NT2/D1 (cell line): ENCODE data around the gene TAF12.

Experiments used
- SUZ12 ChIP-seq: IDR thresholded peaks from 2 replicates; pipeline ENCODE4 v1.6.1; 2011; ENCODE audit not compliant: insufficient read length, insufficient read depth; ENCODE audit errors: extremely low read depth
- YY1 ChIP-seq: IDR thresholded peaks from 2 replicates; pipeline ENCODE4 v1.6.1; 2011; ENCODE audit not compliant: insufficient read length, insufficient read depth
- ZNF274 ChIP-seq: IDR thresholded peaks from 2 replicates; pipeline ENCODE4 v1.6.1; 2011; ENCODE audit warnings: mild to moderate bottlenecking, low read depth, low read length

DNA sequence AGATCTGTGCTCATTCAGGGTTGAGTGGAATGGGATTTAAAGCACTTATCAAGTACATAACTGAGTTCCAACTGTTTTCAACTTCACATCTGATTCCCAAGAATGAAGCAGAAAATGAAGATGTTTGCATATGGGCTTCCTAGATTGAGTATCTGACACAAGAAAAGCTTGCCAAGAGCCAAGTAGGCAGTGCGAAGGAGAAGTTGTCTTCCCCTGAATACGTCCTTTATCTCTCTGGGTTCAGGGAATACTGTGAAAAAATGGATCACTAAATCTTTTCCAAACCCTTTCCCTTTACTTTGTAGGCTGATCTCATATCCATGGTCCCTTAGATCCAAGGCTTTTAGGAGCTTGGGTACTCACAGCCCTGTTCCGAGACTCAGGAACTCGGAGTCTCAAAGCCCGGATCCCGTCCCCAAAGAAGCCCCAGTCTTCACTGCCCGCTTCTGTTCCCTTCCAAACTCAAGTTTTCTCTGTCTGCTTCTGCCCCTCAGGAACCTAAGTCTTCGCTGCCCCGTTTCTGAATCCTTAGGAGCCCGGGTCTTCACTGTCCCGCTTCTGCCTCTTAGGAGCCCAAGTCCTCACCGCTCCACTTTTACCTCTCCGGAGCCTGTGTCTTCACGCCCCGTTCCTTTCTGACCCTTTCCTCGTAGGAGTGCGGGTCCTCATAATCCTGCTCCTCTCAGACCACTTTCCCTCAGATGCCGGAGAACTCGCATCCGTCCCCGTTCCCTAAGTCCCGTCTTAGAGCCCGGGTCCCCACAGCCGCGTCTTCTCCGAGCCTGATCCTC, 616 bp downstream of the TAF12 start:
- TF ChIP-seq YY1, result no peak
- TF ChIP-seq ZNF274, result no peak
- no peak for TF ChIP-seq SUZ12
